Posterior vena cava (tissue), 2 donors: Measurements from ENCODE around the gene FOXJ2. TPM values are rescaled to one million over a fixed set of nuclear protein-coding genes. Genes with fewer than 3 reads are reported as not detected.

Source experiments
- DNase-seq: peaks from one replicate; pipeline ENCODE4 v3.0.0-alpha.2; 2020; ENCODE audit warnings: low spot score
- intact Hi-C, 2 donors: fragments of 100-400 bp; cut with DNase I; formaldehyde crosslinking; loops; one replicate each; pipeline versions ENCODE4 v1.14.1 to v1.14.2; 2022 to 2023
- total RNA-seq, 2 donors: library from RNA; stranded (reverse); fragmentation: NEBNext Ultra II Directional; extraction: Animal tissue kit (Norgen Biotek cat#: 25700); gene quantifications; one replicate each; pipeline ENCODE4 v1.2.1, GENCODE V29; 2021
- donor health status: DM: yes; HTN: yes; CAD: no.
- donor health status: DM: yes; HTN: yes; CAD: no.

FOXJ2 gene
- total RNA-seq, 2 donors from 2014 or later: 20.4 to 23.8 TPM

DNA sequence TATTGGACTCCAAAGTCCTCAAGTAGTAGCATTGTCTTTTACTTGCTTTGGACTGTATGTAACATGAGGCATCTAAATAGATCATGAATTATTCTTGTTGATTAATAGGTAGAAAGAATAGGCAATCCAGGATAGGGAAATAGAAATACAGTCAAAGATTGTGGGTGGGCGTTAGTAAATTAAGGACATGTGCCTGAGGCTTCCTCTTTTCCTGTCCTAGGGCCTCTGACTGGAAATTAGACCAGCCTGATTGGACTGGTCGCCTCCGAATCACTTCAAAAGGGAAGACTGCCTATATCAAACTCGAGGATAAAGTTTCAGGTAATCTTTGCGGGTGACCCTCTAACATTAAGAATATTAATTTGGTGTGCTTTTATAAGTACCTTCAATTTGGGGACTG lies 57.2 kb downstream of the FOXJ2 start:
- intact Hi-C loops: no loop called here
- no peak for DNase-seq

DNA sequence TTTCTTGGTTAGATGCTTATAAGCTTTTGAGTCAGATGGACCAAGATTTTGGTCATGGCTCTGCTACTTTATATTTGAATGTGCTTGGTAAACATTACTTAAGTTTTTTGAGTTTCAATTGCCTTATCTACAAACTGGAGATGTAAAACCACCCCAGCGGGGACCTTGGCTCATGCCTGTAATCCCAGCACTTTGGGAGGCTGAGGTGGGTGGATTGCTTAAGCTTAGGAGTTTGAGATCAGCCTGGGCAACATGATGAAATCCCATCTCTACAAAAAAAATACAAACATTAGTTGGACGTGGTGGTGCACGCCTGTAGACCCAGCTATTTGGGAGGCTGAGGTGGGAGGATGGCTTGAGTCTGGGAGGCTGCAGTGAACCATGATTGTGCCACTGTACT lies 60.8 kb downstream of the FOXJ2 start:
- no peak for DNase-seq
- intact Hi-C loops: no loop called here

DNA sequence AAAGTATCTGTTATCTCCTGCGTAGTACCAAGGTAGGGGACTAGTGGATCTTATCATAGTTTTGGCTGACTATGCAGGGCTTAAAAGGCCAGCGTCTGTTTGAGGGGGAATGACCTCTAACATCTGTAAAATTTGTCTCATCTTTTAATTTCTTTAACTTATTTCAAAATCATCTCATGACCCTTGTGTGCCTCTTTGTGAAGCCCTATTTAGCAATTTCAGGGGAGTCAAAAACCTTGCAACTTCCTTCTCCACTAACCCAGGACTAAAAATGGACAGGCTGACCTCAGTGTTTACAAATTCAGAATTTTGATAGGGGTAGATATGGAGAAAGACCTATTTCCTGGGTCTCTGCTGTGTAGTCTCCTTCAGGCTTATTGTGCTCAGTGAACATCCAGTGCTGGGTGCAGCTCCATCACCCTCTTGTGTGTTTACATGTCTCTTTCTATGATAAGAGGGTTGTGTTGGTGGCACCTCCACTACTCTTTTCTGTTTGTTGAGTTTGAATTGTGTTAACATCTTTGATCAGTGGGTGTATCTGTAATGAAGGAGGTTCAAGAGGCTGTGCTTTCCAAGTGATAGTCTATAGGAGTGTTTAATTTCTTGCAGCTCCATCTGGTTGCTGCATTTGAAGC lies 63.9 kb downstream of the FOXJ2 start:
- intact Hi-C loops: no loop called here
- no peak for DNase-seq

DNA sequence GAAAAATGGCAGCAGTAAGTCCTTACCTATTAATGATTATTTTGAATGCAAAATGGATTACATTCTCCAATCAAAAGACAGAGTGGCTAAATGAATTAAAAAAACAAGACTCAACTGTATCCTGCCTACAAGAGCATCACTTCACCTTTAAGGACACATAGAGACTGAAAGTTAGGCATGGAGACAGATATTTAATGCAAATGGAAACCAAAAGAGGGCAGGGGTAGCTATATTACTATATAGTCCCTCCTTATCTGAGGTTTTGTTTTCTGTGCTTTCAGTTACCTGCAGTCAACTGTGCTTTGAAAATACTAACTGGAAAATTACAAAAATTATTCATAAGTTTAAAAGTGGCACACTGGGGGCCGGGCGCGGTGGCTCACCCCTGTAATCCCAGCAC lies 66.7 kb downstream of the FOXJ2 start:
- intact Hi-C loops: no loop called here

More for the DNA sequence above, 66.7 kb downstream of the FOXJ2 start:
- no peak for DNase-seq

Other genes starting within 250 kb of the FOXJ2 start
- gene NANOG, start 243.3 kb upstream of the FOXJ2 start, total RNA-seq: under 1 TPM; 0.56 to 0.76 TPM
- gene SLC2A14, start 159.8 kb upstream of the FOXJ2 start, total RNA-seq: 1 to 10 TPM in 1 of 2 donors, not detected in 1; 2.4 TPM
- gene SLC2A3, start 96.5 kb upstream of the FOXJ2 start, total RNA-seq: 100 to 1,000 TPM in 1 of 2 donors, 10 to 100 TPM in 1; 74.3 to 103 TPM
- 10 to 100 TPM; 17.1 to 26.6 TPM for gene C3AR1, start 33.6 kb downstream of the FOXJ2 start, total RNA-seq
- gene NECAP1, start 49.6 kb downstream of the FOXJ2 start, total RNA-seq: 10 to 100 TPM; 20.6 to 21.0 TPM
- 1 to 10 TPM; 1.9 to 2.8 TPM for gene CLEC4A, start 90.9 kb downstream of the FOXJ2 start, total RNA-seq
- not detected for gene ZNF705A, start 124.3 kb downstream of the FOXJ2 start, total RNA-seq
- under 1 TPM; 0.19 to 0.23 TPM for gene FAM90A1, start 194.9 kb downstream of the FOXJ2 start, total RNA-seq